Measurements from ENCODE around the gene KLF16.

The KLF16 gene

DNA sequence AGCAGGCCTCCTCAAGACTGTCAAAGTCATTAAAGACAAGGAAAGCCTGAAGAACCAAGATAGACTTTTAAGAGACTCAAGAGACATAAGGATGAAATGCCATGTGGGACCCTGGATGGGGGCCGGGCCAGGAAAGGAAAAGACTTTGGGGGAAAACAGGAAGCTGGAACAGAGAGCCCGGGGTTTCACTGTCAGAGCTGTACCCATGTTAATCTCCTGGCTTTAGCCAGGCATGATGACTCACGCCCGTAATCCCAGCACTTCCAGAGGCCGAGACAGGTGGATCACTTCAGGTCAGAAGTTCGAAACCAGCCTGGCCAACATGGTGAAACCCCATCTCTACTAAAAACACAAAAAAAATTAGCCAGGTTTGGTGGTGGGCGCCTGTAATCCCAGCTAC lies 5.6 kb upstream of the KLF16 start:
- DNase-seq (ENCODE audit: extremely low spot score), result no peak
- ChIA-PET POLR2A (no interaction called here), CTCF (interaction anchor here (0.9 kb wide), 1 partner anchor 61 kb away, joined by 3 read pairs; no protein-coding TSS in a partner anchor)
- TF ChIP-seq ZNF384 (IDR thresholded peaks at IDR 0.05) (no peak), ELF4 (IDR thresholded peaks at IDR 0.05) (no peak), ARNT (IDR thresholded peaks at IDR 0.05) (no peak), HDGF (IDR thresholded peaks at IDR 0.05; ENCODE audit: borderline replicate concordance) (no peak), CTBP1 (IDR thresholded peaks at IDR 0.05; ENCODE audit: borderline replicate concordance) (no peak), TARDBP (IDR thresholded peaks at IDR 0.05) (no peak), NFRKB (IDR thresholded peaks at IDR 0.05) (no peak), SUZ12 (IDR thresholded peaks at IDR 0.05) (no peak), L3MBTL2 (conservative IDR thresholded peaks at IDR 0.05) (no peak), SP1 (IDR thresholded peaks at IDR 0.05) (no peak), FOXA1 (IDR thresholded peaks at IDR 0.05) (no peak), BHLHE40 (IDR thresholded peaks at IDR 0.05; ENCODE audit: borderline replicate concordance) (no peak), LEF1 (IDR thresholded peaks at IDR 0.05; ENCODE audit: borderline replicate concordance) (no peak), FOXM1 (IDR thresholded peaks at IDR 0.05; ENCODE audit: borderline replicate concordance) (no peak), FOXK2 (IDR thresholded peaks at IDR 0.05) (no peak)
- TF ChIP-seq, protein P1, sequence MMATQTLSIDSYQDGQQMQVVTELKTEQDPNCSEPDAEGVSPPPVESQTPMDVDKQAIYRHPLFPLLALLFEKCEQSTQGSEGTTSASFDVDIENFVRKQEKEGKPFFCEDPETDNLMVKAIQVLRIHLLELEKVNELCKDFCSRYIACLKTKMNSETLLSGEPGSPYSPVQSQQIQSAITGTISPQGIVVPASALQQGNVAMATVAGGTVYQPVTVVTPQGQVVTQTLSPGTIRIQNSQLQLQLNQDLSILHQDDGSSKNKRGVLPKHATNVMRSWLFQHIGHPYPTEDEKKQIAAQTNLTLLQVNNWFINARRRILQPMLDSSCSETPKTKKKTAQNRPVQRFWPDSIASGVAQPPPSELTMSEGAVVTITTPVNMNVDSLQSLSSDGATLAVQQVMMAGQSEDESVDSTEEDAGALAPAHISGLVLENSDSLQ (IDR thresholded peaks at IDR 0.05), result no peak

DNA sequence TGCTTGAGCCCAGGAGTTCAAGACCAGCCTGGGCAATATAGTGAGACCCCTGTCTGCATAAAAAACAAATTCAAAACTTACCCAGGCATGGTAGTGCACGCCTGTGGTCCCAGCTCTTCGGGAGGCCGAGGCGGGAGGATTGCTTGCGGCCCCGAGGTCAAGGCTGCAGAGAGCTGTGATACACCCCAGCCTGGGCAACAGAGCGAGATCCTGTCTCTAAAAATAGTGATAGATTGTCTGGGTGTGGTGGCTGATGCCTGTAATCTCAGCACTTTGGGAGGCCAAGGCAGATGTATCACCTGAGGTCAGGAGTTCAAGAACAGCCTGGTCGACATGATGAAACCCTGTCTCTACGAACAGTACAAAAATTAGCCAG lies 4.0 kb upstream of the KLF16 start:
- POLR2A ChIA-PET, result interaction anchor here (1.2 kb wide), 1 partner anchor 9 kb away, joined by 3 read pairs; no protein-coding TSS in a partner anchor
- no peak for TF ChIP-seq BHLHE40 (IDR thresholded peaks at IDR 0.05; ENCODE audit: borderline replicate concordance)
- CTCF ChIA-PET, result no interaction called here
- DNase-seq (ENCODE audit: extremely low spot score), result no peak

DNA sequence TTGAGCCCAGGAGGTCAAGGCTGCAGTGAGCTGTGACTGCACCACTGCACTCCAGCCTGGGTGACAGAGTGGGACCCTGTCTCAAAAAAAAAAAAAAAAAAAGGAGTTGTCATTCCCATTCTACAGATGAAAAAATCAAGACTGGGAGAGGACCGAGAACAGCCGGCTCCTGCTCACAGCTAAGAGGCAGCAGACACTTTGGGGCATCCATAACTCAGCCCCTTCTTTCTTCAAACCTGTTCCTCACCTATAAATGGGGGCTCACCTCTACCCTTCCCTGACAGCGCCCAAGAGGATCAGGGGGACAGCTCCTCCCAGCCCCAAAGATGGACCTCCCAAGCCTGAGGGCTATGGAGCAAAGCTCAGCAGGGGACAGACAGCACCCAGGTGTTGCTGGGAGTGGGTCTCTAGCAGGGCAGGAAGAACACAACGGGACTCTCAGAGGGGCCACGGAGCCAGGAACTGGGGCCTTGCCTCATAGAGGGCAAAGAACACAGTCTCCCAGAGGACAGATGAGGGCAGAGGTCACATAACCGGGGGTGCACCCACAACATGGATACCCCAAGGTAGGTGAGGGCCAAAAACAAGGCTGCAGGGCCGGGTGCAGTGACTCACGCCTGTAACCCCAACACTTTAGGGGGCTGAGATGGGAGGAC lies 3.4 kb upstream of the KLF16 start:
- ChIA-PET CTCF (interaction anchor here (0.6 kb wide), 1 partner anchor 61 kb away, joined by 3 read pairs; no protein-coding TSS in a partner anchor), POLR2A (interaction anchor here (1.2 to 1.5 kb wide), 2 partner anchors 9 to 10 kb away, joined by 3 to 4 read pairs; no protein-coding TSS in a partner anchor)
- TF ChIP-seq NFRKB (IDR thresholded peaks at IDR 0.05) (no peak), FOXK2 (IDR thresholded peaks at IDR 0.05) (no peak), ZNF384 (IDR thresholded peaks at IDR 0.05) (no peak), SP1 (IDR thresholded peaks at IDR 0.05) (no peak), FOXA1 (IDR thresholded peaks at IDR 0.05) (no peak), FOXM1 (IDR thresholded peaks at IDR 0.05; ENCODE audit: borderline replicate concordance) (no peak), CTBP1 (IDR thresholded peaks at IDR 0.05; ENCODE audit: borderline replicate concordance) (no peak), BHLHE40 (IDR thresholded peaks at IDR 0.05; ENCODE audit: borderline replicate concordance) (no peak), HDGF (IDR thresholded peaks at IDR 0.05; ENCODE audit: borderline replicate concordance) (no peak), TARDBP (IDR thresholded peaks at IDR 0.05) (no peak), LEF1 (IDR thresholded peaks at IDR 0.05; ENCODE audit: borderline replicate concordance) (no peak), L3MBTL2 (conservative IDR thresholded peaks at IDR 0.05) (no peak), SUZ12 (IDR thresholded peaks at IDR 0.05) (no peak), ELF4 (IDR thresholded peaks at IDR 0.05) (no peak), ARNT (IDR thresholded peaks at IDR 0.05) (no peak)
- TF ChIP-seq, protein P1 (IDR thresholded peaks at IDR 0.05), result no peak
- DNase-seq (ENCODE audit: extremely low spot score), result no peak

DNA sequence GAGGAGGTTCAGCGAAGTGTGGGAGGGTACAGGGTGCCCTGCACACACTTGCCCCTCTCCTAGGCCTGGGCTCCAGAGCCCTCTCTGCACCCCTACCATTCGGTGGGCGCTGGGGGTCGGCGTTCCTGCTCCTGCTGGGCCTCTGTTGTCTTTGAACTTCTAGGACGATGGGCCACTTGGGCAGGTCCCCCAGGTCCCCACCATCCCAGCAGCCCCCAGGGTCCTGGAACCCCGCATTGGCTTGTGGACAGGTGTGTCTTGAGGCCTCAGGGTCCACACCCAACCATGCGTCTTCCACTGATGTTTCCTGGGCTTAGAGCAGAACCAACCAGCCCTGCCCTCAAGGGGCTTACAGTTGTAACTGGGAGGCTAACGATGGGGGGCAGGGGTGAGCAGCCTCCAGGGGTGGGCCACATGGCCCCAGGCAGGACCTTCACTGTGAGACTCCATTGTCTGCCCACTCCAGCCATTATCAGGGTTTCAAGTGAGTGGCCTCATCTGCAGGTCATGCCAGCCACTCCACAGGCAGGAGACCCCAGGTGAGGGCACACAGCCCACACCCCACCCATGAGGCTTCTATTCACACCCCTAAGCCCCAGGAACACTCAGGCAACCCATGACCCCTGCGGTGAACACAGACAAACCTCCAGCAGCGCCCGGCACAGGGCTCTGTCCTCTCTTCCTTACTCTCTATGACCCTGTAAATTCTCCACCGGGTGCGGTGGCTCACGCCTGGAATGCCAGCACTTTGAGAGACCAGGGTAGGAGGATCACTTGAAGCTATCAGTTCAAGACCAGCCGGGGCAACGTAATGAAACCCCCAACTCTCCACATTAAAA lies 2.0 kb upstream of the KLF16 start:
- ChIA-PET CTCF (interaction anchor here (0.6 to 1.4 kb wide), 2 partner anchors 27 to 39 kb away, joined by 4 to 5 read pairs; no protein-coding TSS in a partner anchor), POLR2A (interaction anchor here (1.4 to 1.6 kb wide), 4 partner anchors 10 to 32 kb away, joined by 4 to 17 read pairs (median 6); no protein-coding TSS in a partner anchor)
- TF ChIP-seq LEF1 (IDR thresholded peaks at IDR 0.05; ENCODE audit: borderline replicate concordance) (no peak), FOXM1 (IDR thresholded peaks at IDR 0.05; ENCODE audit: borderline replicate concordance) (no peak), CTBP1 (IDR thresholded peaks at IDR 0.05; ENCODE audit: borderline replicate concordance) (no peak), ELF4 (IDR thresholded peaks at IDR 0.05) (no peak), HDGF (IDR thresholded peaks at IDR 0.05; ENCODE audit: borderline replicate concordance) (no peak), L3MBTL2 (conservative IDR thresholded peaks at IDR 0.05) (no peak)
- TF ChIP-seq, protein P1 (IDR thresholded peaks at IDR 0.05), result no peak
- no peak for DNase-seq (ENCODE audit: extremely low spot score)

DNA sequence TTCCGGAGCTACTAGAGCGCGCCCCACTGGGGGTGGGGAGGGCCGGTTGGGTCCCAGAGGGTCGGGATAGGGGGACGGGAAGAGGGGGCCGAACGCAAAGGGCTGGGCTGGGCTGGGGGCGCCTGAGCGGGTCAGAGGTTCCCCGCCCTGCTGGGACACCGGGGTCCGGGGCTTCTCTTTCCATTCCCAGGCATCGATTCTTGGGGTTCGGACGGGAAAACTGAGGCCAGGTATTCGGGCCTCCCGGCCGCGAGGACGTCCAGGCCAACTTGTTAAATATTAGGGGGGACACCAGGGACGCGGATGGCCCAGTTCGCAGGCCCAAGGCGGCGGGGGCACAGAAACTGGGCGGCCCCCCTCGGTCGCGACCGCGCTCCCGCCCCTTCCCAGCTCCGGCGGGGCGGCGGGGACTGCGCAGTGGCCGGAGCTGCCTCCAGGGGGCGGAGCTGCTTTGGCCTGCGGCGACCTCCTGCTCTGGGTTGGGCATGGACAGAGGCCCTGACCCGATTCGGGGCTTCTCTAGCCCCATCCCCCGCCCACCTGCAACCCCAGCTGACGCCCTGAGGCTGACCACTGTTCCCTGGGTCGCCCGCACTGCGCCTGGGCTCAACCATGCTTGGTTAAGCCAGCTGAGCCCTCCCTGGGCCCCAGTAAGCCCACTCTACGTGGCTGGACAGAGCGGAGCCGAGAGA lies 1.2 kb upstream of the KLF16 start:
- POLR2A ChIA-PET, result interaction anchor here (1.4 to 1.6 kb wide), 3 partner anchors 11 to 32 kb away, joined by 6 to 17 read pairs (median 7); no protein-coding TSS in a partner anchor
- peak; percentile 65 for DNase-seq (ENCODE audit: extremely low spot score)
- peak; percentile 97; the same call in 1 of the 2 replicates for TF ChIP-seq HDGF (IDR thresholded peaks at IDR 0.05; ENCODE audit: borderline replicate concordance)
- TF ChIP-seq ARNT (IDR thresholded peaks at IDR 0.05), result no peak
- TF ChIP-seq, protein P1 (IDR thresholded peaks at IDR 0.05), result no peak
- 0 out of 2 replicates have a peak, but pooled peaks have one; percentile 4 for TF ChIP-seq L3MBTL2 (conservative IDR thresholded peaks at IDR 0.05)
- no peak for TF ChIP-seq SP1 (IDR thresholded peaks at IDR 0.05)
- TF ChIP-seq LEF1 (IDR thresholded peaks at IDR 0.05; ENCODE audit: borderline replicate concordance), result peak; percentile 65; the same call in 1 of the 2 replicates
- no peak for TF ChIP-seq FOXA1 (IDR thresholded peaks at IDR 0.05)
- no peak for TF ChIP-seq ELF4 (IDR thresholded peaks at IDR 0.05)
- no peak for TF ChIP-seq TARDBP (IDR thresholded peaks at IDR 0.05)
- TF ChIP-seq SUZ12 (IDR thresholded peaks at IDR 0.05), result no peak
- no peak for TF ChIP-seq FOXK2 (IDR thresholded peaks at IDR 0.05)
- no peak for TF ChIP-seq NFRKB (IDR thresholded peaks at IDR 0.05)
- TF ChIP-seq CTBP1 (IDR thresholded peaks at IDR 0.05; ENCODE audit: borderline replicate concordance), result no peak
- no peak for TF ChIP-seq BHLHE40 (IDR thresholded peaks at IDR 0.05; ENCODE audit: borderline replicate concordance)
- TF ChIP-seq FOXM1 (IDR thresholded peaks at IDR 0.05; ENCODE audit: borderline replicate concordance), result peak; percentile 29; the same call in 1 of the 2 replicates
- TF ChIP-seq ZNF384 (IDR thresholded peaks at IDR 0.05), result no peak
- CTCF ChIA-PET, result interaction anchor here (1.4 kb wide), 1 partner anchor 27 kb away, joined by 4 read pairs; no protein-coding TSS in a partner anchor
